Fibroblast of lung (primary cell): ENCODE results near the gene FAP. TPM values are rescaled to one million over a fixed set of nuclear protein-coding genes. Genes with fewer than 3 reads are reported as not detected.

Source experiments
- DNase-seq, 2 donors: peaks; one replicate each; pipeline versions ENCODE4 v3.0.0 to v3.0.0-alpha.2; 2010; ENCODE audit warnings: low read depth in 2 of 2
- H2AFZ ChIP-seq: 2 replicates; pipeline ENCODE4 v1.5.1; 2012; ENCODE audit warnings: low read length, control low read depth, inconsistent platforms
- H3K27ac ChIP-seq: 2 replicates; pipeline ENCODE4 v1.5.1; 2011; ENCODE audit warnings: low read length, control low read depth; ENCODE audit not compliant: insufficient read depth
- H3K27me3 ChIP-seq: 2 replicates; pipeline ENCODE4 v1.5.1; 2011; ENCODE audit warnings: mild to moderate bottlenecking, low read length; ENCODE audit not compliant: control insufficient read depth, insufficient read depth
- H3K36me3 ChIP-seq: 2 replicates; pipeline ENCODE4 v1.5.1; 2011; ENCODE audit warnings: low read length; ENCODE audit not compliant: control insufficient read depth, insufficient read depth
- H3K4me1 ChIP-seq: 2 replicates; pipeline ENCODE4 v1.5.1; 2011; ENCODE audit warnings: low read length; ENCODE audit not compliant: control insufficient read depth, insufficient read depth; ENCODE audit errors: extremely low read depth
- H3K4me2 ChIP-seq: 2 replicates; pipeline ENCODE4 v1.5.1; 2011; ENCODE audit warnings: low read length, control low read depth; ENCODE audit not compliant: insufficient read depth; ENCODE audit errors: extremely low read depth
- H3K4me3 ChIP-seq, 4 experiments: fragments of 200-600 bp in 1 of 4; sonication (generic) in 1 of 4; replicated peaks in 1 of 4; 2 replicates each; pipeline ENCODE4 v1.5.1; 2011 to 2016; ENCODE audit warnings: low read length in 4 of 4, low read depth in 3 of 4, mild to moderate bottlenecking in 3 of 4, control low read depth in 2 of 4, inconsistent platforms in 1 of 4, mixed read lengths in 1 of 4; ENCODE audit not compliant: insufficient read depth in 1 of 4; ENCODE audit errors: control extremely low read depth in 1 of 4
- H3K79me2 ChIP-seq: 2 replicates; pipeline ENCODE4 v1.5.1; 2012; ENCODE audit warnings: mild to moderate bottlenecking, low read length, inconsistent platforms; ENCODE audit not compliant: control insufficient read depth, insufficient read depth
- H3K9ac ChIP-seq: 2 replicates; pipeline ENCODE4 v1.5.1; 2011; ENCODE audit warnings: mild to moderate bottlenecking, low read length, control low read depth; ENCODE audit not compliant: insufficient read depth
- H3K9me3 ChIP-seq: 2 replicates; pipeline ENCODE4 v1.5.1; 2012; ENCODE audit warnings: low read depth, low read length; ENCODE audit not compliant: control insufficient read depth, insufficient read depth
- H4K20me1 ChIP-seq: 2 replicates; pipeline ENCODE4 v1.5.1; 2011; ENCODE audit warnings: low read length; ENCODE audit not compliant: control insufficient read depth, insufficient read depth; ENCODE audit errors: extremely low read depth
- CTCF ChIP-seq, 2 donors: IDR thresholded peaks in 1 of 2; conservative IDR thresholded peaks in 1 of 2; 1 replicate in 1 of 2; 2 replicates in 1 of 2; pipeline ENCODE4 v1.5.1; 2011 to 2012; ENCODE audit warnings: low read length in 2 of 2, control low read depth in 1 of 2, inconsistent platforms in 1 of 2, low read depth in 1 of 2, mild to moderate bottlenecking in 1 of 2
- EZH2 ChIP-seq: IDR thresholded peaks from 2 replicates; pipeline ENCODE4 v1.5.1; 2012; ENCODE audit warnings: low read length, control low read depth, mild to moderate bottlenecking; ENCODE audit errors: missing control alignments
- polyA plus RNA-seq, 2 donors: library from polyadenylated mRNA; depleted of rRNA in 1 of 2; stranded (reverse) in 1 of 2; unstranded in 1 of 2; fragments of >200 nt; gene quantifications; 2 replicates each; pipeline ENCODE4 v1.2.1, GENCODE V29; 2011 to 2012; ENCODE audit warnings: missing spikeins in 1 of 2
- total RNA-seq: library from RNA; depleted of rRNA; stranded (reverse); fragments of >200 nt; gene quantifications from 2 replicates; pipeline ENCODE4 v1.2.1, GENCODE V29; 2014

FAP gene
- total and polyA plus RNA-seq, 2 donors (not counting 1 experiment from before 2014, with no cell fraction given): 96.1 to 140 TPM

GRCh38 chr2:162266460-162266760 is 23.2 kb upstream of the FAP start:
- no peaks in the 10 kb centered on the region for H3K9me3 ChIP-seq
- H3K27me3 ChIP-seq: no peaks in the 10 kb centered on the region
- no peak overlapping the region for H3K4me3 ChIP-seq
- no peak for TF ChIP-seq EZH2
- no peak overlapping the region for H2AFZ ChIP-seq
- no peak overlapping the region for H3K9ac ChIP-seq
- no peaks in the 10 kb centered on the region for H3K36me3 ChIP-seq
- H3K4me2 ChIP-seq: no peak overlapping the region
- DNase-seq: no peak
- H4K20me1 ChIP-seq: no peaks in the 10 kb centered on the region
- no peak overlapping the region for H3K27ac ChIP-seq
- H3K4me1 ChIP-seq: peaks cover 3% of the 10 kb centered on the region
- H3K79me2 ChIP-seq: no peaks in the 10 kb centered on the region

DNA sequence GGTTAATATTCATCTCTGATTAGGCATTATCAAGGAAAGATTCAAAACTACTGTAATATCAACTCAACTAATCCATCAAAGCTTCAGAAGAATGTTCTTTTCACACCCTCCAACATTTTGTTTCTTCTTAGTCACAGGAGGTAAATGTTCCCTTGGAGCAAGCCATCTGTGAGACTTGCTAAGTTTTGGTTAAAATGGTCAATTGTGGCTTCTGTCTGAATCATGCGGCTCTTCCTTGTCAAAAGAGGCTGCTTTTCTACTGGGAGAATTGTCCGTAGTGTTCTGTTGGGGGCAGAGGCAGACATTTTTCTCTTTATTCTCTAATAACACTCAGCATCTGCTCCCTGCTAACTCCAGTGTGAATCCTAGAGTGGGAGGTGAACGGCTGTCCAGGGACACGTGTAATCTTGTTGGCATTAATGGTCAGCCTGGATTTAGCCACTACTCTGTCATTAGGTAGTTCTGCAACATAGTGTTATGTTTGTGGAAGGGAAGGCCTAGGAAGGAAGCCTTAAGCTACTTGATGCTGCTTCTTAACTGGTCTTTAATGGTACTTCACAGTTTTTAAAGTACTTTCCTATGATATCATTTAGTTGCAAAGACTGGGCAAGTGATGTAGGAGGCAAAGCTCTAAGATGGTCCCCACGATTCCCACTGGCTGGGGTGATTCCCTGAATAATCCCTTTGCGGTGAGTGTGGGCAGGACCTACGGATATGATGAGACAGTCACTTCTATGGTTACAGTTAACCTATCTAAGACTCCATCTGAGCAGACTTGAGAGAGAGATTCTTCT is 22.6 kb upstream of the FAP start:
- H3K4me2 ChIP-seq: no peak overlapping the region
- TF ChIP-seq CTCF (conservative IDR thresholded peaks at IDR 0.05 in 1 of 2, IDR thresholded peaks at IDR 0.05 in 1 of 2; ENCODE audit: low read depth in 1 of 2, low read length in 2 of 2) (no peak), EZH2 (no peak)
- H3K27ac ChIP-seq: no peak overlapping the region
- no peaks in the 10 kb centered on the region for H3K27me3 ChIP-seq
- H2AFZ ChIP-seq: no peak overlapping the region
- DNase-seq: peak in 1 of 2 donors; percentile 46
- no peaks in the 10 kb centered on the region for H3K9me3 ChIP-seq
- H3K4me3 ChIP-seq: no peak overlapping the region
- H3K9ac ChIP-seq: no peak overlapping the region
- H4K20me1 ChIP-seq: no peaks in the 10 kb centered on the region
- no peaks in the 10 kb centered on the region for H3K79me2 ChIP-seq
- peaks cover 5% of the 10 kb centered on the region for H3K4me1 ChIP-seq
- no peaks in the 10 kb centered on the region for H3K36me3 ChIP-seq

- H3K9ac ChIP-seq: no peak overlapping the region
- TF ChIP-seq EZH2: no peak
- no peak for TF ChIP-seq CTCF (conservative IDR thresholded peaks at IDR 0.05 in 1 of 2, IDR thresholded peaks at IDR 0.05 in 1 of 2; ENCODE audit: low read depth in 1 of 2, low read length in 2 of 2)
- no peaks in the 10 kb centered on the region for H3K79me2 ChIP-seq
- H3K4me1 ChIP-seq: peaks cover 18% of the 10 kb centered on the region
- no peaks in the 10 kb centered on the region for H3K9me3 ChIP-seq
- H3K4me2 ChIP-seq: peak overlapping the region; percentile 59
- peak overlapping the region; percentile 67 for H3K27ac ChIP-seq
- peak; percentile 71 for DNase-seq
- H3K27me3 ChIP-seq: no peaks in the 10 kb centered on the region
- H3K4me3 ChIP-seq: peak overlapping the region in 1 of 4 experiments; percentile 13
- H2AFZ ChIP-seq: peak overlapping the region; percentile 4
- no peaks in the 10 kb centered on the region for H4K20me1 ChIP-seq
- no peaks in the 10 kb centered on the region for H3K36me3 ChIP-seq
Measured at GRCh38 chr2:162261032-162261945, 18.0 kb upstream of the FAP start.
